Inferior parietal cortex (tissue), 1 donor: ENCODE results near the gene CPSF7.
"Not testable (repeated sequence)": the region's sequence is repeated elsewhere in the genome, so short reads cannot be mapped to it uniquely, and the experiment has no call there.

Experiments used
- DNase-seq: peaks from one replicate; pipeline ENCODE4 v3.0.0-alpha.2; 2016; ENCODE audit errors: extremely low spot score

The CPSF7 gene

GRCh38 chr11:61439615-61440014 lies 9.8 kb upstream of the CPSF7 start:
- DNase-seq = no peak

GRCh38 chr11:61437496-61437895 lies 7.7 kb upstream of the CPSF7 start:
- DNase-seq = no peak

- DNase-seq = not testable (repeated sequence)
These were observed 1.1 kb upstream of the CPSF7 start for GRCh38 chr11:61430839-61431238.

- peak; percentile 18 for DNase-seq
These were observed 457 bp downstream of the CPSF7 start for GRCh38 chr11:61429346-61429690.

GRCh38 chr11:61425367-61426131 lies 4.2 kb downstream of the CPSF7 start:
- no peak for DNase-seq

GRCh38 chr11:61422226-61422625 lies 7.5 kb downstream of the CPSF7 start:
- no peak for DNase-seq

GRCh38 chr11:61418136-61418535 lies 11.6 kb downstream of the CPSF7 start:
- no peak for DNase-seq

- no peak for DNase-seq
These were observed 12.1 kb downstream of the CPSF7 start for GRCh38 chr11:61417670-61418069.

- no peak for DNase-seq
These were observed 12.8 kb downstream of the CPSF7 start for GRCh38 chr11:61416941-61417340.

GRCh38 chr11:61415381-61415780 lies 14.4 kb downstream of the CPSF7 start:
- DNase-seq = no peak

GRCh38 chr11:61414547-61414946 lies 15.2 kb downstream of the CPSF7 start:
- DNase-seq = no peak

- no peak for DNase-seq
These were observed 16.3 kb downstream of the CPSF7 start for GRCh38 chr11:61413496-61413895.

- no peak for DNase-seq
These were observed 18.2 kb downstream of the CPSF7 start for GRCh38 chr11:61411589-61411988.

- DNase-seq = no peak
These were observed 22.6 kb downstream of the CPSF7 start for GRCh38 chr11:61406991-61407728.

GRCh38 chr11:61406067-61406466 lies 23.7 kb downstream of the CPSF7 start:
- DNase-seq = peak; percentile 34

GRCh38 chr11:61404641-61405040 lies 25.1 kb downstream of the CPSF7 start:
- no peak for DNase-seq

- DNase-seq = no peak
These were observed 25.7 kb downstream of the CPSF7 start for GRCh38 chr11:61404103-61404502.

- no peak for DNase-seq
These were observed 26.1 kb downstream of the CPSF7 start for GRCh38 chr11:61403658-61404057.

GRCh38 chr11:61401573-61401972 lies 28.2 kb downstream of the CPSF7 start:
- no peak for DNase-seq

GRCh38 chr11:61401173-61401572 lies 28.6 kb downstream of the CPSF7 start:
- no peak for DNase-seq

- peak; percentile 19 for DNase-seq
These were observed 36.7 kb downstream of the CPSF7 start for GRCh38 chr11:61392981-61393595.

GRCh38 chr11:61390161-61390560 lies 39.6 kb downstream of the CPSF7 start:
- DNase-seq = no peak
